GM18907 (cell line): ENCODE results near the gene SNRPF.
"Not testable (repeated sequence)": the region's sequence is repeated elsewhere in the genome, so short reads cannot be mapped to it uniquely, and the experiment has no call there.

Source experiments
- ATAC-seq: cut with Tn5 transposase; IDR thresholded peaks from one replicate; pipeline ENCODE4 v1.9.1; 2021; ENCODE audit warnings: mild to moderate bottlenecking, moderate library complexity; ENCODE audit not compliant: unreplicated experiment

The SNRPF gene

DNA sequence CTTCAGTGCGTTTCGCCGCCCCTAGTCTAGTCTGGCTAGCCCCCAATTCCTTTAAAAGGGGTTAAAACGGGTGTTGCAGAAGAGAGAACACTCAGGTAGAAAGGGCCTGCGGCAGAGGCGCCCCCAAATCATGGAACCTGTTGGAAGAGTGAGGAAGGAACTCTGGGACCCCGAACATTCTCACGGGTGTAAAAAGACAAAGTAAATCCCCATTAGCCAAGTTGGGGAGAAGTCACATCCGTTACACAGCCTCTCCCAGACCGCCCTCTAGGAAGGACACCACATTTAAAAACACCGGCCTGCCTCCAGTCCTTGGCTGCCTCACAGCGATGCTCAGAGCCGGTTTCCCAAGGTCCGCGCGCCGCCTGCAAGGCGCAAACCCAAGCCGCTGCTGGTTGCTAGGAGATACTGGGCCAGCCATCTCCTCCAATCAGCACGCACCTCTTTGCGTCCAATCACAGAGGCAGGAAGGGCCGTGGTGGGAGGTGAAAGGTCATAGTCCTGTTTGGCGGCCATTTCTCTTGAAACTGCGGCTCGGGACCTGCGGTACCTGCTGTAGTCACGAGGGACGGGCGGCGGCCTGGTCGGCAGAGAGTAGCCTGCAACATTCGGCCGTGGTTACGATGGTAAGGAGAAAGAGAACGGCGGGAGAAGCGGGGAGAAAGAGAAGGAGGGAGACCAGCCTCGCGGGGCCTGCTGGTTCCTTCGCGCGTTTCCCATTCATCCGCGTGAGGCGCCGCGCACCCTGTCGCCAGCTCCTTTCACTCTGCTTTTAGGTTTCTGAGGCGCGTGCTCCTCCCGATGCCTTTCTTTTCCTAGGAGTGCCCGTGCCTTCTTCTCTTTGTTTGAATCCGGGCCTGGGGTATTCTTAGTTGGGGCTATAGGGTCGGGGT, at the start of gene SNRPF:
Gene SNRPF, plus strand, starts transcription at position 502 of the 893 bp plus-strand sequence. Its CDS starts 122 bp downstream, at position 624.
- peak; percentile 99 for ATAC-seq

GRCh38 chr12:95809000-95809680, 49.6 kb upstream of the SNRPF start:
- ATAC-seq, result no peak

DNA sequence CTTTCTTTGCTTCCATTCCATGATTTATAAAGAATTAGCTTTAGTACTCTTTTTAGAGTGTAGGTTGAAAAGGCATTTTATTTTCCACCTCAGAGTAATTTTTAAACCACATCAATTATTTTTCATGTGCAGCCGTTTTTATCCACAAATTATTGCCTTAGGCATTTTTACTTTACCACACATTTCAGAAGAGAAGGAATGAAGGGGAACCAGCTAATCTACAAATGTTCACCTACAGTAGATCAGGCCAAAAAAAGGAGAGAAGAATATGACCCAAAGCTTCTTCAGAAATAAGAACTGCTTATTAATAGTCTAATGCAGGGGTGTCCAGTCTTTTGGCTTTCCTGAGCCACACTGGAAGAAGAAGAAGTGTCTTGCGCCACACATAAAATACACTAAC, 48.3 kb upstream of the SNRPF start:
- no peak for ATAC-seq

DNA sequence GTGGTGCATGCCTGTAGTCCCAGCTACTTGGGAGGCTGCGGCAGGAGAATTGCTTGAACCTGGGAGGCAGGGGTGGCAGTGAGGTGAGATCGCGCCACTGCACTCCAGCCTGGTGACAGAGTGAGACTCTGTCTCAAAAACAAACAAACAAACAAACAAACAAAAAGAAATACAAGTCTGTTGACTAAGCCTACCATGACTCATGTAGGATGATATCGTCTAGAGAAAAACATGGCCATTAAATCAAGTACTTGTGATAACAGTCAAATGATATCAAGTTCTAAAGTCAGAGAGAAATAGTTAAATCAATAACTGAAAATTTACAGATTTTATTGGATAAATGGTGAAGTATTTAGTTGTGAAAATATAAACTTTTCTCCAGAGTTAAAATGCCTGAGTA, 46.6 kb upstream of the SNRPF start:
- ATAC-seq, result not testable (repeated sequence)

GRCh38 chr12:95815632-95816212, 43.0 kb upstream of the SNRPF start:
- ATAC-seq, result no peak

- ATAC-seq, result no peak
Observed at GRCh38 chr12:95820096-95820703, 38.6 kb upstream of the SNRPF start.

- no peak for ATAC-seq
Observed at GRCh38 chr12:95829395-95829794, 29.4 kb upstream of the SNRPF start.

DNA sequence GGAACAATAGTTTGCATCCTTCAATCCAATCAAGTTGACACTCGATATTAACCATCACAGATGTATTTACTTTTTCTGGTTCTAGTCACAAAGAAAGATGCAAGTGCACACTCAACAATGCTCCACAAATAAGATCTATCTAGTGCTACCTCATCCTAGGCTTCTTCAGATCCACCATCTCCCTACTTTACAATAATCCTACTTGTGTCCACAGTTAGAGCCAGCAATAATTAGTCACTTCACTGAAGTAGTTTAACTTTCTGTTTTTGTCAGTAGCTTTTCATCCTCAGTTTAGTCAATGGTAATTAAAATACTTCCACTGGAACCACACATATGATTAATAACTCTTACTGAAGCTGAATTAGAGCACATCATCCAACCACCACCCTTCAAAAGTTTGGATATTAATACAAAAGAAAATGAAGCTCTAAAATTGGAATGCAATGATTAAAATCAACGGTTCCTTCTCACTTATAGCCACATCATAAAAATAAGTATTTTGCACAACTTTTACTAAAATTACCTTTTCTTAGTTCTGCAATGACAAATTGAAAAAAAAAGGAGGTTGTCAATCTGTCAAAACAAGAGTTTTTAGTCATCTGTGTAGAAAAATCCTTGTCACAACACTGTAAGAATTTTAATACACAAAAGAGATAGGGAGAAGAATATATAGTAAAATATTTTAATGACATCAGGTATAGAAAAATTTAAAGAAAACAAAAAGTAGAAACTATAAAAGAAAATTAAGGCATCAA, 28.2 kb upstream of the SNRPF start:
- ATAC-seq, result no peak

GRCh38 chr12:95834572-95834971, 24.2 kb upstream of the SNRPF start:
- ATAC-seq, result no peak

GRCh38 chr12:95836185-95836609, 22.6 kb upstream of the SNRPF start:
- no peak for ATAC-seq

DNA sequence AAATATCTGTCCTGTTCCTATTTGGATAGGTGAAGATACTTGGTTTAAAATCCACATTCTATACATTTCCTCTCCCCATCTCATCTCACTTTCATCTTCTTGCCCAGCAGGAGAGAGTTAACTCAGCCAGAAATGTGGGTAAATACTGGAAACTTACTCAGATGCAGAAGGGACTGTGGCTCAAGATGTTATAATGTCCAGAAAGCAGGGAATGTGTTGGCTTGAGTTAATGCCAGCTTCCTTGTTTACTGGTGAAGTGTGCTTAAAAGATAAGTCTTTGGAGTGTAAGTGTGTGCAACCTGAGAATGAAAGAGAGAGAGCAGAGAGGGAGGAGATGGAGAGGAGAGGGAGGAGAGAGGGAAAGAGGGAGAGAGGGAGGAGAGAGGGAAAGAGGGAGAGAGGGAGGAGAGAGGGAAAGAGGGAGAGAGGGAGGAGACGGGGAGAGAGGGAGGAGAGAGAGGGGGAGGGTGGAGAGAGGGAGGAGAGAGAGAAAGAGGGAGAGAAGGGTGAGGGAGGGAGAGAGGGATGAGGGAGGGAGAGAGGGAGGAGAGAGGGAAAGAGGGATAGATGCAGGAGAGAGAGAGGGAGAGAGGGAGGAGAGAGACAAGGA, 22.0 kb upstream of the SNRPF start:
- no peak for ATAC-seq

GRCh38 chr12:95837240-95838038, 21.3 kb upstream of the SNRPF start:
- ATAC-seq, result no peak

DNA sequence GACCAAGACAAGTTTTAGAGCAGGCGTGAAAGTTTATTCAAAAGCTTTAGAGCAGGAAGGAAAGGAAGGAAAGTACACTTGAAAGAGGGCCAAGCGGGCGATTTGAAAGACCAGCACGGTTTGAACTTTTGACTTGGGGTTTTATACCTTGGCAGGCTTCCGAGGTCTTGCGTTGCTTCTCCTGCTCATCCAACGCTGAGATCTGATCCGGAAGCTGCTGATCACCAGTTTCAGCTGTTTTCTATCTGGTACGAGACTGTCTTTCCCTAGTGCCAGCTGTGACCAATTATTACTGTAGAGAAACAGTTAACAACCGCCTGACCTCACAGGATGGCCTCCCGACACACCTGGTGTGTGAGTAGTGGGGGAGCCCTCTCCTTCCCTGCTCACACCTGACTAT, 20.6 kb upstream of the SNRPF start:
- no peak for ATAC-seq

DNA sequence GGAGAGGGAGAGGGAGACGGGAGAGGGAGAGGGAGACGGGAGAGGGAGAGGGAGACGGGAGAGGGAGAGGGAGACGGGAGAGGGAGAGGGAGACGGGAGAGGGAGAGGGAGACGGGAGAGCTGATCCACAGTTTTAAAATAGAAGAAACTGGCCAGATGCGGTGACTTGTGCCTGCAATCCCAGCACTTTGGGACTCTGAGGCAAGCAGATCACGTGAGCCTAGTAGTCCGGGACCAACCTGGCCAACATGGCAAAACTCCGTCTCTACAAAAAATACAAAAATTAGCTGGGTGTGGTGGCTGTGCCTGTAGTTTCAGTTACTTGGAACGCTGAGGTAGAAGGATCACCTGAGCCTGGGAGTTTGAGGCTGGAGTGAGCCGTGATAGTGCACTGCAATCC, 16.3 kb upstream of the SNRPF start:
- not testable (repeated sequence) for ATAC-seq

- no peak for ATAC-seq
Observed at GRCh38 chr12:95848575-95849388, 10.0 kb upstream of the SNRPF start.

- ATAC-seq, result no peak
Observed at GRCh38 chr12:95851606-95852005, 7.1 kb upstream of the SNRPF start.

DNA sequence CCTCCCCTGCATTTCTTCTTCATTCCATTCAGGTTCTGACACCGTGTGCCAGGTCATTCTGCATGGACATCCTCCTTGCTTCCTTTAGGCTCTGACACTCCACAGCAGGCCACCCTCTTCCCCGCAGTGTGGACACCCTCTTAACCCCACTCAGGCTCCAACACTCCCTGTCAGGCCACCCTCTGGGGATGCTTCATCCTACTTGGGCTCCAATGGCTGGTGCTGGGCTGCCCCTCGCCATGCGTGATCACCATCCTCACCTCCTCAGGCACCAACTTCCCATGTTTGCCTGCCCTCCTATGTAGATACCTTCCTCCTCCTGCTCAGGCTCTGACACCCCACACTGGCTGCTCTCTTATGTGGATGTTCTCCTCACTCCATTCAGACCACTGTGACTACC, 6.6 kb upstream of the SNRPF start:
- no peak for ATAC-seq

DNA sequence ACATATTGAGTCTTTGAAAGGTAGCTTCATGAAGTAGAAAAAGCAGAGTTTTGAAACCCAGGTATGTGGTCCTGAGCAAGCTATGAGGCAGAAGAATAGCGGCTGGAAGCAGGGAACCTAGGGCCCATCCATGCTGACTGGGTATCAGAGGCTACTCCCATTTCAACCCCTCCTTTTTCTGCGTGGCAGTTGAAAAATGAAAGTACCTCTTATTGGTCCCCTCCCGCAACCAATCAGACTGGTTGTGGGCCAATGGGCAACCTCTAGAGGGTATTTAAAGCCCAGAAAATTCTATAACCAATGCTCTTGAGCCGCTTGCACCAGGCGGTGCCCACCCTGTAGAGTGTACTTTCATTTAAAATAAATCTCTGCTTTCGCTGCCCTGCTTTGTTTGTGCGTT, 1.6 kb upstream of the SNRPF start:
- ATAC-seq, result no peak

DNA sequence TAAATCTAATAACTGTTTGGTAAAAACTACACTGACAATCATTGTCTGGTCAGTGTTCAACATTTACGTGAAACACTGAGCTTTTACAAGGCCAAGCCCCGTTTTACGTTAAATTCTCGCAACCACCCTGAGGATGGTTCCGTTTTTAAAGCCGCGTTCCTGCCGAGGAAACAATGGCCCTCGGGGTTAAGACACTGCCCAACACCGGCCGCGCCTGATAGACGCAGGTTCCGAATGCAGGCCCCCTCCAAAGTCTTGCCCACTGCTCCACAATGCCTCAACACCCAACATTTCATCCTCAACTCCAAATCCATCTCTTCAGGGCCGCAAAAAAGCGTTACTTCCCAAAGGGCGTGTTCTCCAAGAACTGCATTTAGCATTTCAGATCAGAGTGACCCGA, 953 bp upstream of the SNRPF start:
- ATAC-seq, result no peak
